Stimulated activated CD8-positive, alpha-beta memory T cell treated with anti-CD3 and anti-CD28 coated beads, Interleukin-4, amount 100 ng/mL, for 1 hour (primary cell): ENCODE results near the gene RPP21.
"Not testable (repeated sequence)": the region's sequence is repeated elsewhere in the genome, so short reads cannot be mapped to it uniquely, and the experiment has no call there.

Experiments
- DNase-seq, 2 donors: peaks; one replicate each; pipeline ENCODE4 v3.0.0-alpha.2; 2020; ENCODE audit warnings: low read depth in 2 of 2, low spot score in 1 of 2

RPP21 gene

GRCh38 chr6:30369280-30369679, 24.3 kb downstream of the RPP21 start:
- not testable (repeated sequence) for DNase-seq

GRCh38 chr6:30378290-30378937, 33.5 kb downstream of the RPP21 start:
- DNase-seq: no peak

GRCh38 chr6:30380464-30380863, 35.5 kb downstream of the RPP21 start:
- DNase-seq: no peak

GRCh38 chr6:30386166-30386565, 41.2 kb downstream of the RPP21 start:
- no peak for DNase-seq

- no peak for DNase-seq
These were observed 46.3 kb downstream of the RPP21 start for GRCh38 chr6:30391240-30391639.

- DNase-seq: no peak
These were observed 49.2 kb downstream of the RPP21 start for GRCh38 chr6:30394139-30394538.
